SW480 (cell line): ENCODE measurements around the gene ROM1.
A peak's percentile ranks its signal among the peaks of the same experiment; 100 is the strongest.

Experiments used
- DNase-seq: peaks from one replicate; pipeline ENCODE4 v3.0.0-alpha.2; 2016; ENCODE audit warnings: low spot score

ROM1 gene

GRCh38 chr11:62588966-62589637 lies 24.0 kb upstream of the ROM1 start:
- DNase-seq, result no peak

GRCh38 chr11:62591448-62592145 lies 21.5 kb upstream of the ROM1 start, which contains the start of gene TUT1:
TUT1 (minus strand) TSS chr11:62591523; CDS start chr11:62591485, 38 bp downstream.
- DNase-seq, result peak; percentile 100

- no peak for DNase-seq
Observed at GRCh38 chr11:62592146-62592815, 20.8 kb upstream of the ROM1 start.

GRCh38 chr11:62592989-62593421 lies 20.1 kb upstream of the ROM1 start:
- DNase-seq, result no peak

GRCh38 chr11:62593434-62594044 lies 19.5 kb upstream of the ROM1 start:
- peak; percentile 72 for DNase-seq

GRCh38 chr11:62595124-62595523 lies 17.9 kb upstream of the ROM1 start:
- DNase-seq, result no peak

- DNase-seq, result peak; percentile 96
Observed at GRCh38 chr11:62599069-62599696, 13.9 kb upstream of the ROM1 start.

- no peak for DNase-seq
Observed at GRCh38 chr11:62599901-62600300, 13.2 kb upstream of the ROM1 start.

GRCh38 chr11:62600367-62601121 lies 12.5 kb upstream of the ROM1 start:
- DNase-seq, result no peak

- peak; percentile 33 for DNase-seq
Observed at GRCh38 chr11:62601122-62601371, 12.0 kb upstream of the ROM1 start.

- peak; percentile 99 for DNase-seq
Observed at GRCh38 chr11:62601372-62602140, 11.5 kb upstream of the ROM1 start, which contains the start of gene MTA2. MTA2 (minus strand) TSS chr11:62601865; CDS start chr11:62601450, 415 bp downstream.

GRCh38 chr11:62602141-62603071 lies 10.7 kb upstream of the ROM1 start:
- no peak for DNase-seq

- DNase-seq, result no peak
Observed at GRCh38 chr11:62603072-62603408, 10.0 kb upstream of the ROM1 start.

GRCh38 chr11:62603776-62604299 lies 9.2 kb upstream of the ROM1 start:
- DNase-seq, result no peak

GRCh38 chr11:62604460-62605120 lies 8.5 kb upstream of the ROM1 start:
- no peak for DNase-seq

GRCh38 chr11:62605467-62605866 lies 7.6 kb upstream of the ROM1 start:
- DNase-seq, result no peak

- DNase-seq, result no peak
Observed at GRCh38 chr11:62605902-62606301, 7.2 kb upstream of the ROM1 start.

GRCh38 chr11:62607714-62608113 lies 5.3 kb upstream of the ROM1 start:
- DNase-seq, result no peak

- DNase-seq, result no peak
Observed at GRCh38 chr11:62608776-62609175, 4.3 kb upstream of the ROM1 start.
